Effector memory CD4-positive, alpha-beta T cell (primary cell): ENCODE measurements around the gene IVL.
A peak's percentile ranks its signal among the peaks of the same experiment; 100 is the strongest.

Source experiments
- DNase-seq, 3 donors: peaks; one replicate each; pipeline ENCODE4 v3.0.0-alpha.2; 2020
- H3K27ac ChIP-seq: 2 replicates; pipeline ENCODE4 v1.7.0; 2013; ENCODE audit warnings: mild to moderate bottlenecking, low read length, moderate library complexity; ENCODE audit not compliant: insufficient read depth, poor library complexity, severe bottlenecking
- H3K27me3 ChIP-seq: replicated peaks from 2 replicates; pipeline ENCODE4 v1.7.0; 2013; ENCODE audit warnings: mild to moderate bottlenecking, low read length; ENCODE audit not compliant: insufficient read depth, control insufficient read depth, poor library complexity, severe bottlenecking
- H3K36me3 ChIP-seq: 2 replicates; pipeline ENCODE4 v1.7.0; 2013; ENCODE audit warnings: mild to moderate bottlenecking, low read length, moderate library complexity; ENCODE audit not compliant: control insufficient read depth, insufficient read depth
- H3K4me1 ChIP-seq: 2 replicates; pipeline ENCODE4 v1.7.0; 2013; ENCODE audit warnings: low read length, mild to moderate bottlenecking; ENCODE audit not compliant: control insufficient read depth, insufficient read depth, poor library complexity, severe bottlenecking
- H3K4me3 ChIP-seq: 2 replicates; pipeline ENCODE4 v1.7.0; 2013; ENCODE audit warnings: low read length, low read depth, mild to moderate bottlenecking; ENCODE audit not compliant: insufficient read depth, poor library complexity, severe bottlenecking
- H3K9me3 ChIP-seq: 2 replicates; pipeline ENCODE4 v1.7.0; 2013; ENCODE audit warnings: mild to moderate bottlenecking, low read length, moderate library complexity; ENCODE audit not compliant: control insufficient read depth
- total RNA-seq, 3 donors: gene quantifications; one replicate each; lab custom pipeline; 2026; lab: John Stamatoyannopoulos, UW

Gene IVL, protein sequence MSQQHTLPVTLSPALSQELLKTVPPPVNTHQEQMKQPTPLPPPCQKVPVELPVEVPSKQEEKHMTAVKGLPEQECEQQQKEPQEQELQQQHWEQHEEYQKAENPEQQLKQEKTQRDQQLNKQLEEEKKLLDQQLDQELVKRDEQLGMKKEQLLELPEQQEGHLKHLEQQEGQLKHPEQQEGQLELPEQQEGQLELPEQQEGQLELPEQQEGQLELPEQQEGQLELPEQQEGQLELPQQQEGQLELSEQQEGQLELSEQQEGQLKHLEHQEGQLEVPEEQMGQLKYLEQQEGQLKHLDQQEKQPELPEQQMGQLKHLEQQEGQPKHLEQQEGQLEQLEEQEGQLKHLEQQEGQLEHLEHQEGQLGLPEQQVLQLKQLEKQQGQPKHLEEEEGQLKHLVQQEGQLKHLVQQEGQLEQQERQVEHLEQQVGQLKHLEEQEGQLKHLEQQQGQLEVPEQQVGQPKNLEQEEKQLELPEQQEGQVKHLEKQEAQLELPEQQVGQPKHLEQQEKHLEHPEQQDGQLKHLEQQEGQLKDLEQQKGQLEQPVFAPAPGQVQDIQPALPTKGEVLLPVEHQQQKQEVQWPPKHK
- 0 to 0.70 (median 0) reads per million in 3 donors for total RNA-seq

- H3K9me3 ChIP-seq = no peaks in the 10 kb centered on the region
- DNase-seq = no peak
- H3K27ac ChIP-seq = no peak within 1 kb of the TSS
- no peaks in the 10 kb centered on the region for H3K36me3 ChIP-seq
- H3K27me3 ChIP-seq = no peaks in the 10 kb centered on the region
- no peaks in the 10 kb centered on the region for H3K4me1 ChIP-seq
- no peak within 1 kb of the TSS for H3K4me3 ChIP-seq
Measured at GRCh38 chr1:152907686-152908601, at the start of gene IVL. Gene IVL (plus strand): TSS chr1:152908546. CDS start chr1:152909798, 1,252 bp downstream.

- Histone ChIP-seq H3K9me3 (no peaks in the 10 kb centered on the region), H3K36me3 (no peaks in the 10 kb centered on the region), H3K4me3 (no peak within 1 kb of the TSS), H3K27ac (no peak within 1 kb of the TSS), H3K27me3 (peaks cover 4% of the 10 kb centered on the region), H3K4me1 (no peaks in the 10 kb centered on the region)
- DNase-seq = no peak
Measured at GRCh38 chr1:152859696-152860095, 48.6 kb upstream of the IVL start, which contains the start of gene LCE7A. Gene LCE7A (plus strand): TSS chr1:152859996. CDS start chr1:152860698, 702 bp downstream.

DNA sequence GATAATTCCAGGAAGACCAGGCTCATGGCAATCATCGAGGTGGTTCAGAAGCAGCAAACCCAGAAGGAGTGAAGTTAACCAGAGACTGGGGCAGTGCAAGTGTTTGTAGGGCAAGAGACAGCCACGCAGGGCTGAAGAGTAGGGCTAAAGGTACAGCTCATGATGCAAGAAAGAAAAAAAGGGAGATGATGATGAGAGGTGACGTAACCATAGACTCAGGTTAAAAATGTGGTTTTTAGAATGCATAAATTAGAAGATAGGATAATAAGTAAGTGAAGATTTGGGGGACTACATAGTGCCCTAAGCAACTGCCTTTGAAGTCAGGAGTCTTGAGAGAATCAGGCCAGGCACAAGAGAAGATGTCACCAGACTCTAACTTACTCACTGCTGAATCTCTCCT, 48.2 kb upstream of the IVL start:
- H3K9me3 ChIP-seq = no peaks in the 10 kb centered on the region
- H3K27ac ChIP-seq = no peak overlapping the region
- H3K4me3 ChIP-seq = no peak overlapping the region
- H3K27me3 ChIP-seq = peaks cover 4% of the 10 kb centered on the region
- no peaks in the 10 kb centered on the region for H3K36me3 ChIP-seq
- DNase-seq = no peak
- no peaks in the 10 kb centered on the region for H3K4me1 ChIP-seq

DNA sequence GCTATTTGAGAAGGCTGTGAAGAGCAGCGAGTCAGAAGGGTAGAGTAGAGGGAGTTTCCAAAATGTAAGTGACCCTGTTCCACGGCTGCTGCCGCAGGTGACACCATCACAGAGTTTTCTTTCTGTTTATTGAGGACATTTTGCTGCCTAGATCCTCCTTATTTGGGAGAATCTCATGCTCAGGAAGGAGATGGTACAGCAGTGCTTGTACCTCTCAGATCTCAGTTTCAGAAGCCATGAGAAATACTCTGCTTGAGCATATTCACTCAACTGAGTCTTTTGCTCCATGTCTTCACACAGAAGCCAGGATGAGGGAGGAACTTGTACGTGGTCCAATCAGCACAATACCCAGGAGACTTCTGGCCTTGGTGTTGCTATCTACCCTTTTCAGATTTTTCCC, 47.0 kb upstream of the IVL start:
- no peaks in the 10 kb centered on the region for H3K36me3 ChIP-seq
- no peak for DNase-seq
- no peaks in the 10 kb centered on the region for H3K9me3 ChIP-seq
- peaks cover 4% of the 10 kb centered on the region for H3K27me3 ChIP-seq
- no peak overlapping the region for H3K4me3 ChIP-seq
- H3K27ac ChIP-seq = no peak overlapping the region
- no peaks in the 10 kb centered on the region for H3K4me1 ChIP-seq

DNA sequence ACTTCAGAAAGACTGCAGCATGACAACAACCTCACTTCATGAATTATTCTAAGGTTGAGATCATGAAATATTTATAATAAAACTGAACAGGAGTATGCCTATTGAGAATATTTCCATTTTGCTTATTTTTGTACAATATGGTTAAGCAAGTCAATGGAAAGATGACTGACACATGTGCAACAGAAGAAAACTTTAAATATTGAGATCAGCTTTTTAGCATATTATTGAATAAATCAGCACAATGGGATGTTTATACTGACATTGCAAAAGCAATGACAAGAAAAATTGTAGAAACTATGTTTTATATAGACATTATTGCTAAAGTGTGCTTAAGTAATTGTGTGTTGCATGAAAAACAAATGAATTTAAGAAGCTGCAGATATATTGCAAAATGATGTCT, 43.9 kb upstream of the IVL start:
- H3K36me3 ChIP-seq = no peaks in the 10 kb centered on the region
- H3K4me1 ChIP-seq = no peaks in the 10 kb centered on the region
- DNase-seq = no peak
- no peak overlapping the region for H3K27ac ChIP-seq
- H3K9me3 ChIP-seq = no peaks in the 10 kb centered on the region
- H3K4me3 ChIP-seq = no peak overlapping the region
- H3K27me3 ChIP-seq = peaks cover 4% of the 10 kb centered on the region

DNA sequence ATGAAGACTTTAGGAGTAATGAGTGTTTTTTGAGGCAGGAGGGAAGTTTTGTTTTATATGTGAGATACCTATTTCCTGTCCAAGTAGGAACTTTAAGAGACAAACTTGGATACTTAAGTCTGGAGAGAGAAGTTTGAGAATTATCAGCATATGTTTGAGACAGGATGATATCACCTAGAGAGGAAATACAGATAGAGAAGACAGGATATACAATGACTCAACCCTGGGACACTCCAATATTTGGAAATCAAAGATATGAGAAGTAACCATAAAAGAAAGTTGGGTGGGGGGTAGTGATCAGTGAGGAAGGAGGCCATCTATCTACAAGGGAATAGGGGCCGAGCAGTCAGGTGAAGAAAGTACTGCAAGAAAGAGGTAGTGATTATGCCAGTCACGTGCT, 42.0 kb upstream of the IVL start:
- H3K4me3 ChIP-seq = no peak overlapping the region
- no peaks in the 10 kb centered on the region for H3K4me1 ChIP-seq
- peaks cover 4% of the 10 kb centered on the region for H3K27me3 ChIP-seq
- no peak for DNase-seq
- H3K9me3 ChIP-seq = no peaks in the 10 kb centered on the region
- H3K27ac ChIP-seq = no peak overlapping the region
- no peaks in the 10 kb centered on the region for H3K36me3 ChIP-seq

GRCh38 chr1:152869808-152870419, 38.4 kb upstream of the IVL start:
- Histone ChIP-seq H3K4me1 (no peaks in the 10 kb centered on the region), H3K9me3 (no peaks in the 10 kb centered on the region), H3K27ac (no peak overlapping the region), H3K4me3 (no peak overlapping the region), H3K36me3 (no peaks in the 10 kb centered on the region), H3K27me3 (no peaks in the 10 kb centered on the region)
- DNase-seq = peak in 2 of 3 donors; percentile 2 to 23

- Histone ChIP-seq H3K4me1 (no peaks in the 10 kb centered on the region), H3K4me3 (no peak overlapping the region), H3K27me3 (no peaks in the 10 kb centered on the region), H3K27ac (no peak overlapping the region), H3K9me3 (no peaks in the 10 kb centered on the region), H3K36me3 (no peaks in the 10 kb centered on the region)
- no peak for DNase-seq
Measured at GRCh38 chr1:152870831-152871730, 37.3 kb upstream of the IVL start.

- H3K4me3 ChIP-seq = no peak overlapping the region
- H3K27ac ChIP-seq = no peak overlapping the region
- H3K27me3 ChIP-seq = no peaks in the 10 kb centered on the region
- H3K9me3 ChIP-seq = no peaks in the 10 kb centered on the region
- no peaks in the 10 kb centered on the region for H3K4me1 ChIP-seq
- no peaks in the 10 kb centered on the region for H3K36me3 ChIP-seq
- DNase-seq = no peak
Measured at GRCh38 chr1:152871731-152872126, 36.6 kb upstream of the IVL start.
